ENCODE data around the gene SUPT7L.

SUPT7L gene

GRCh38 chr2:27667446-27667845 lies 4.0 kb upstream of the SUPT7L start:
- Mint-ChIP-seq H3K4me3 (peak overlapping the region in 2 of 3 experiments; percentile 50 to 66), H3K4me1 (peaks cover 24% of the 10 kb centered on the region), H3K27ac (no peak overlapping the region), H3K36me3 (ENCODE audit: low read depth) (peaks cover 44% of the 10 kb centered on the region), H3K27me3 (ENCODE audit: low read depth) (no peaks in the 10 kb centered on the region), H3K9me3 (no peaks in the 10 kb centered on the region)
- TF ChIP-seq CTCF (IDR thresholded peaks at IDR 0.05; ENCODE audit: unreplicated experiment in 3 of 3), result no peak

- no peaks in the 10 kb centered on the region for H3K9me3 Mint-ChIP-seq
- TF ChIP-seq CTCF (IDR thresholded peaks at IDR 0.05; ENCODE audit: unreplicated experiment in 3 of 3), result no peak
- no peaks in the 10 kb centered on the region for H3K27me3 Mint-ChIP-seq (ENCODE audit: low read depth)
- peaks cover 24% of the 10 kb centered on the region for H3K4me1 Mint-ChIP-seq
- peak overlapping the region; percentile 98 to 100 (median 99) for H3K4me3 Mint-ChIP-seq
- H3K27ac Mint-ChIP-seq, result peak overlapping the region; percentile 80 to 100 (median 99)
- H3K36me3 Mint-ChIP-seq (ENCODE audit: low read depth), result peaks cover 48% of the 10 kb centered on the region
These were observed 1.4 kb upstream of the SUPT7L start for GRCh38 chr2:27664622-27665363.

- no peaks in the 10 kb centered on the region for H3K27me3 Mint-ChIP-seq (ENCODE audit: low read depth)
- no peak for TF ChIP-seq CTCF (IDR thresholded peaks at IDR 0.05; ENCODE audit: unreplicated experiment in 3 of 3)
- H3K9me3 Mint-ChIP-seq, result no peaks in the 10 kb centered on the region
- peak overlapping the region; percentile 99 to 100 (median 100) for H3K27ac Mint-ChIP-seq
- peaks cover 29% of the 10 kb centered on the region for H3K4me1 Mint-ChIP-seq
- peaks cover 51% of the 10 kb centered on the region for H3K36me3 Mint-ChIP-seq (ENCODE audit: low read depth)
- peak overlapping the region; percentile 98 to 100 (median 99) for H3K4me3 Mint-ChIP-seq
These were observed 750 bp upstream of the SUPT7L start for GRCh38 chr2:27664154-27664574.

GRCh38 chr2:27661371-27661770 lies 2.0 kb downstream of the SUPT7L start:
- TF ChIP-seq CTCF (IDR thresholded peaks at IDR 0.05; ENCODE audit: unreplicated experiment in 3 of 3), result no peak
- Mint-ChIP-seq H3K4me1 (peaks cover 29% of the 10 kb centered on the region), H3K27me3 (ENCODE audit: low read depth) (no peaks in the 10 kb centered on the region), H3K4me3 (peak overlapping the region; percentile 98 to 100 (median 99)), H3K36me3 (ENCODE audit: low read depth) (peaks cover 52% of the 10 kb centered on the region), H3K9me3 (no peaks in the 10 kb centered on the region), H3K27ac (no peak overlapping the region)

- Mint-ChIP-seq H3K4me3 (no peak overlapping the region), H3K4me1 (peaks cover 6% of the 10 kb centered on the region), H3K9me3 (no peaks in the 10 kb centered on the region), H3K27me3 (ENCODE audit: low read depth) (no peaks in the 10 kb centered on the region), H3K36me3 (ENCODE audit: low read depth) (peaks cover 66% of the 10 kb centered on the region), H3K27ac (no peak overlapping the region)
- TF ChIP-seq CTCF (IDR thresholded peaks at IDR 0.05; ENCODE audit: unreplicated experiment in 3 of 3), result no peak
These were observed 8.1 kb downstream of the SUPT7L start for GRCh38 chr2:27655155-27655951.
